LHCN-M2 (cell line): Measurements from ENCODE around the gene BCAR1. TPM values are rescaled to one million over a fixed set of nuclear protein-coding genes. Genes with fewer than 3 reads are reported as not detected.

ENCODE experiments used
- DNase-seq: peaks from one replicate; pipeline ENCODE4 v3.0.0-alpha.2; 2012; ENCODE audit warnings: low read depth
- total RNA-seq: library from RNA; depleted of rRNA; stranded (reverse); fragments of >200 nt; gene quantifications from 2 replicates; pipeline ENCODE4 v1.2.3, GENCODE V29; 2014

BCAR1 gene
- total RNA-seq, 1 experiment from 2014 or later: 67.9 TPM

DNA sequence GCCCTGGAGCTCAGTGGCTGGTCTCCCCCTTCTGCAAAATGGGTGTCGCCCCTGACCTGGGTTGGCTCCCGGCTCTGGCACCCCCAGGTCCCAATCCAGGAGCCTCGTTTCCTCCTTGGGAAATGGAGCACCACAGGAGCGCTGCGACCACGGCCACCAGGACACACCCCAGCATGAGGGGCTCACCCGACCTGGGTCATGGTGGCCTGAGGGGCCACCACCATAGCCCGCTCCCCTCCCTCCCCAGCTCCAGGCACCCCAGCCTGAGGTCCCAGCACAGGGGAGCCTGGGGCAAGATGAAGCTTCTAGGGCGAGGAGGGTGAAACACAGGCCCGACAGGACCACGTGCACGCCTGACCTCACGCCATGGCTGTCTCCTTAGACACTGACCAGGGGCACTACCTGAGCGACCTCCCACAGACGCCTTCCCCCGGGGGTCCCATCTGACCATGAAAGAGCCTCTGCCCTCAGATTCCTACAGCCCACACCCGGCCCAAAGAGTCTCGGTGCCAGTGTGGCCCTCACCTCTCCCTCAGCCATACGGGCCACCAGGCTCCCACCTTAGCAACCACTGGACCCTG lies 11.8 kb downstream of the BCAR1 start:
- DNase-seq: no peak

DNA sequence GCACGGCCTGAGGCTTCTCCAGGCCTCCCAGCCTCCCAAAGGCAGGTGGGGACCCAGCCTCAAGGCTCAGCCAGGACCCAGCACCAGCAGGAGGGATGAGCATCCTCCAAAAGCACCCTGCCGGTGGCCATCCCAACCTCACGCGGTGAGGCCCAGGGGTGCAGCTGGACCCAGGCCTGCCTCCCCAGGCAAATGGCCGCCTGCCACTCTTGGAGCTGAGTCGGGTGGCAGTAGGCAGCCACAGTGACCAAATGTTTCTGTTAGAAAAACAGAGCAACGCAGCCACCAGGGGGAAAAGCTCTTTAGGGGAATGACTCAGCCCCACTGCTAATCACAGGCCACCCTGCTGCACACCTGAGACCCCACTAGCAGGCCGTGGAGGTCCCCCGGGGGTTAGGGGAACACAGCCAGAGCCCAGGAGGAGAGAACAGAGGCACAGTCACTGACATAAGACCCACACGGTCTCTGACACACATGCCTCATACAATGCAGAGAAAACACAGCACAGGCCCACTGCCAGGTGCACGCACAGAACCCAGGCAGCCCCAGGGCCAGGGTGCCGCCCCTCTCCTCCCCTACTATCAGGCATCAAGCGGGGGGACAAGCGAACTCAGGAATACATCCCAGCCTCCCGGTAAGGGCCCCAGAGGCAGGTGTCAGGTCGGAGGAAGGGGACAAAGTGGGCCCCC lies 12.4 kb downstream of the BCAR1 start:
- DNase-seq: no peak

DNA sequence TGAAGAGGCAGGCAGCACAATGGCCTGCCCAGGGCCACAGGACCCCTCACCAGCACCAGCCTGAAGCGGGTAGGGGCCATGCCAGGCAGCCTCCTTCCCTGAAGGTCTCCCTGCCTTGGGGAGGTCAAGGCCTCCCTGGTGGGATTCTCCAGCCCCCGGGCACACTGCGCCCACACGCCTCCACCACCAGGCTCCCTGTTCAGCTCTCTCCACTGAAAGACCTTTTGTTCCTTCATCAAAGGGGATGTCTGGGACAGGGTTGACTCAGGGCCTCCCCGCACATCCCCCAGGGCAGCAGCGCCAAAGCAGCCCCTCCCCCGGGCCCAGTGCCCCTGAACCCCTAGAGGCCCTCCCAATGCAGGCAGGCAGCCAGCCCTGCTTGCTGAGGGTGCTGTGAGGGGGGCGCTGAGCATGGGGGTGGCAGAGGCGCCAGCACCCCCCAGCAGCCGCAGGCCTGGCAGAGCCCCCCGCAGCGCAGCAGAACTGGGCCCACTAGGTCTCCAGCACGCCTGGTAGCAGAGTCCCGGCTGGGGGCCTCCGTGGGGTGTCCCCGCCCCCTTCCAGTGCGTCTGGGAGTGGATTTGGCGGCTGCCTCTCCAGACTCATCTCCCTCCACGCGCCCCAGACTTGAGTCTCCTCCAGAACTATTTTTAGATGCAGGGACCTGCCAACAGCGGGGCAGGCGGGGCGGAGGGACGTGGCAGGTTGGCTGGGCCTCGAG lies 13.1 kb downstream of the BCAR1 start:
- DNase-seq: peak; percentile 69

DNA sequence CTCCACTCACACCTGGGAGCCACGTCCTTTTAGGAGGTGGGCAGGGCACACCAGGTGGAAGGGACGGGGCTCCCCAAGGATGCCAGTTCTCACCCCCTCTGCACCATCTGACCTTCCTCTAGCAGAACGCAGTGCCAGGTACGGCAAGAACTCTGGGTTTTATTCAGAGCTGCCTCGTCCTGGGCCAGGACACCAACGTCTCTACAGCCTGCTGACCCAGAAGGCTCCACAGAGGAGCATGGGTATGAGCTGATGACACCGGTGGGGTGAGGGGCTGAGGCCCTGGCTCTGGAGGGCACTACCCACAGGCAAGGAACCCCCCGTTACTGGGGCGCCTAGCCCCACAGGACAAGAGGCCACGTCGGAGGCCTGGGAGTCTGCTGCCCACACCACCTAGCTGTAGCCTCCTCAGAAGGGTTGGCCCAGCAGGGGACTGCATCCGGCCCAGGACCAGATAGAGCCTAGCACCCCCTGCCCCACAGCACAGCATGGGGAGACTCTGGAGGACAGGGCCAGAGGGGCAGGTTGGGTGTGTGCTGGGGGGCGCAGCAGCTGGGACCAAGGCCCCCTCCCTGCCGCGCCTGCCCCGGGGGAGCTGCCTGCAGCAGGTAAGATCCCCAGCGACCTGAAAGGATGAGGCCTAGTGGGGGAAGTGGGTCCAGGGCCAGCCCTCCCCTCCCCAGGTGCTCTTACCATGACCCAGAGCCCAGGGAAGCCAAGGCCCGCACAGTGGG lies 13.9 kb downstream of the BCAR1 start:
- no peak for DNase-seq

DNA sequence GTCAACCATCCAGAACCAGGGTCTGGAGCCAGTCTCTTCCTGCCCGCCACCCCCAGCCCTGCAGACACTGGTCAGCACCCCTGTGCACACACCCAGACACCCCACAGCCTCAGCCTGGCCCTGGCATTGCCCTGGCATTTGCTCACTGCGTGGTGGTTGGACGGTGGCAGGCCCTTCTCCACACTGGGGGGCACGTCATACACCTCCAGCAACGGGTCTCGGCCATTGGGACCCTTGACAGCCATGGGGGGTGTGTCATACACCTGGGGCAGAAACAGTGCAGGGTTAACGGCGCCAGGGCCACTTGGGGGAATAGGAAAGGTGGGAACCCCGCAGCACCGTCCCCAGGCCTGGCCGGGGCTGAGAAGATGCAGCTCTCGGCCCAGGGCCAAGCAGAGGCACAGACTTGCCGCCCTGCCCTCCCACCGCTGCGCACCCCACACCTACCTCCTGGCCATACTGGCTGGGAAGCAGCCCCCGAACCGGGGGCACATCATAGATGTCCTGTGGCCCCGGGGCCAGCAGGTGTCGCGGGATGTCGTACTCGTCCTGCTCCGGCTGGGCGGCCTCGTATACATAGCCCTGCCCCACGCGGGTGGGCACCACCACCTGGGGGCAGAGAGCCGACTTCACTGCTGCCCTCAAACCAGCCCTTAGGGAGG lies 14.6 kb downstream of the BCAR1 start:
- DNase-seq: no peak

DNA sequence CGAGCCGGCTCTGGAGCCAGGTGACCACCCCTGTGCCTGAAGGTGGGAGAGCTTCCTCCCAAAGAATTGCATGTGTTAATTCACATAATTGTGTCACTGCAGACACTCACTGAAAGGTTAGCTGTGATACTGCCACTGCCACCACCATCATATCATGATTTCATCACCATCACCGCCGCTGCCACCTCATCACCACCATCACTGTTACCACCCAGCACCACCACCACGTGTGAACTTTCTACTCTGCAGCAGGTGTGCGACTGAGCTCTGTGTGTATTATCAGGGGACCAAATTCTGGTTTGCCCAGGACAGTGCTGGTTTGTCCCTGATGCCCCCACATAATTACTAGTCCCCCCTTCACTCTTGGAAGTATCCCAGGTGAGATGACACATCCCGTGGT lies 15.2 kb downstream of the BCAR1 start:
- DNase-seq: no peak

DNA sequence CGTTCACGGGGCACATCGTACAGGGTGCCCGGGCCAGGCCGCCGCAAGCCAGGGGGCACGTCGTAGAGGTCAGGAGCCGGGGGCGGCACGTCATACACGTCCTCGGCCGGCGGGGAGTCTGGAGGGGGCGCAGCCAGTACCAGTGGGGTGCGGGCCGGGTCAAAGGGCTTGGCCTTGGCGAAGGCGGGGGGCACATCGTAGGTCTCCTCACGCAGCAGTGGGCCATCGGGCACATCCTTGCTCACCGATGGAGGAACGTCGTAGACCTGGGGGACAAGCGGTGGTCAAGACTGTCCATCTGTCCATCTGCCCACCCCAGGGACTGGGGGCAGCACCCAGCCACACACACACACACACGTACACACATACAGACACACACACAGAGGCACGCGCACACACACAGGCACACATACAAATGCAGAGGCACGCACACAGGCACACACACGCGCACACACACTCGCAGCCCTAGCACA lies 15.7 kb downstream of the BCAR1 start:
- no peak for DNase-seq

DNA sequence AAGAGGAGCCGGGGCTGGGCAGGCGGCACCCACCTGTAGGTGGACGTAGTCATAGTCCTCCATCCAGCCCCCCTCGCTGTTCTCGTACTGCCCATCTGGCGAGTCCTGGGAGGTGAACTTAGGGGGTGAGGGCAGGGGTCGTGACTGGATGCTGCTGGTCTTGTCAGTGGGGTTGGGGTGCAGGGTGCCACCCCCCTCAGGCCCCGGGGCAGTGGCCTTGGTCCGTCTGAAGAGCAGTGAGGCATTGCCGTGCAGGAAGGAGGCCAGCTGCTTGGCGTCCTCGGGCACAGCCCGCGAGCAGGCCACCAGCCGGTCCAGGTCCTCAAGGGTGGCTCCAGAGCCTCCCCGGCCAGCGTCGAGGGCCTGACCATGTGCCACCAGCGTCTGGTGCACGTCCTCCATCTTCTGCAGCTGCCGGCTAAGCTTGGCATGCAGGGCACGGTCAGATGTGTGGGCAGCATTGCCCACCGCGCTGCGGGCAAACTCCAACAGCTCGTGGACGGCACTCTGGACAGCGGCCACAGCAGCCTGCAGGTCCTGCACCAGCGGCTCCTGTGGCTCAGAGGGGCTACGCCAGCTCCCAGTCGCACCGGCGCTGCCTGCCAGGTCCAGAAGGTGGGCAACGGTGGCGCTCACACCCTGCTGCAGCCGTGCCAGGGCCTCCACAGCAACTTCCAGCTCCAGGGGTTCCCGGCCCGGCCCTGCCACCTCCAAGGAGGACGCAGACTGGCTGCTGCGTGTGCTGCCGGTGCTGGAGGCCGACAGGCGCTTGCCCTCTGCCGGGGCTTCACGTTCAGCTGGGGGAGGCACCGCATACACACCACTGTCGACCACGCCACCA lies 16.3 kb downstream of the BCAR1 start:
- DNase-seq: no peak

DNA sequence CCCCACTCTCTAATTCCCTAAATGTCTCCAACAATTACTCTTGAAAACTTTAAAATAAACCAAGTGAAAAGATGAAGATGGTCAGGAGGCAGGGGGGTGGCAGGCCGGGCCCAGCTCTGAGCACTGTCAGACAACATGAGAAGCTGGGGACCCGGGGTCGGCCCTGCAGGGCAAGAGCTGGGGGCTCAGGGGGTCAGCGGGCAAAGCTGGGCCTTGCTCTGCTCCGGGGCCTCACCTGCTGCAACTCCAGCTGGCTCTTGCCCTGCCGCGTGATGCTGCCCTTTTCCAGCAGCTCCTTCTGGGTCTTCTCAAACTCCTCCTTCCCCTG lies 17.8 kb downstream of the BCAR1 start:
- no peak for DNase-seq

DNA sequence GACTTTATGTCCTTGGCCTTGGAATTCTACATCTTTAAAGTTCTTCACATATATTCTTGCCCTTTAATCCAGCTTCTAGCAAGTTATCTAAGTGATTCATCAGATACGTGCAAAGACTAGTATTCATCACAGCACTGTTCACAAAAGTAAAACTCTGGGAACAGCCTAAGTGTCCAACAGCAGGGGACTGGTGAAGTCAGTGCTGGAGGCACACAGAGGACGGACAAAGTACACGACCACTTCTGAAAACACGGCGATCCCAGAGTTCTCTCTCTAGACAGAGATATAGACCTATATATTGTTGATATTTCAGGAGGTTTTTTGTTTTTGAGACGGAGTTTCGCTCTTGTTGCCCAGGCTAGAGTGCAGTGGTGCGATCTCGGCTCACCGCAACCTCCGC lies 19.9 kb downstream of the BCAR1 start:
- no peak for DNase-seq

DNA sequence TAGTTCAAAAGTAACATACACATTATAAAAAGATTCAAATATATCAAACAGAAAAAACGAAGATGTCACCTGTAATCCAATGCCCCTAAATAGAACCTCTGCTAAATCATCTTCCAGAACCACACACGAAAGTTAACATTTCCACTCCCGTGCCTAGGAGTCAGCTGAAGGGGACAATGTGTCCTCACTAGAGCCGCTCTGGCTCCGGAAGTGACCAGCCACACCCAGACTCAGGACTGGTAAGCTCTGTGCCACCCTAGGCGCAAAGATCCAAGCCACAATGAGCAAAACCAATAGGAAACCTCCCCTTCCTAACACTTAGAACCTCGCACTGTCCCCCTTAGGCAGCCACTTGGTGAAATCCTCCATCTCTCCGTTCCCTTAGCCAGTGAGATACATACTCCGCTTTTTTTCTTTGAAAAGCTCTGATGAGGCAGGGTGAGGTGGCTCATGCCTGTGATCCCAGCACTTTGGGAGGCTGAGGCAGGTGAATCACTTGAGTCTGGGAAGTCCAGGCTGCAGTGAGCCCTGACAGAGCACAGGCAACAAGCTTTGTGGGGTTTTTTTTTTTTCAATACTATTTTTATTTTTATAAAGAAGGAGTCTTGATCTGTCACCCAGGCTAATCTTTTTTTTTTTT lies 20.8 kb downstream of the BCAR1 start:
- no peak for DNase-seq

DNA sequence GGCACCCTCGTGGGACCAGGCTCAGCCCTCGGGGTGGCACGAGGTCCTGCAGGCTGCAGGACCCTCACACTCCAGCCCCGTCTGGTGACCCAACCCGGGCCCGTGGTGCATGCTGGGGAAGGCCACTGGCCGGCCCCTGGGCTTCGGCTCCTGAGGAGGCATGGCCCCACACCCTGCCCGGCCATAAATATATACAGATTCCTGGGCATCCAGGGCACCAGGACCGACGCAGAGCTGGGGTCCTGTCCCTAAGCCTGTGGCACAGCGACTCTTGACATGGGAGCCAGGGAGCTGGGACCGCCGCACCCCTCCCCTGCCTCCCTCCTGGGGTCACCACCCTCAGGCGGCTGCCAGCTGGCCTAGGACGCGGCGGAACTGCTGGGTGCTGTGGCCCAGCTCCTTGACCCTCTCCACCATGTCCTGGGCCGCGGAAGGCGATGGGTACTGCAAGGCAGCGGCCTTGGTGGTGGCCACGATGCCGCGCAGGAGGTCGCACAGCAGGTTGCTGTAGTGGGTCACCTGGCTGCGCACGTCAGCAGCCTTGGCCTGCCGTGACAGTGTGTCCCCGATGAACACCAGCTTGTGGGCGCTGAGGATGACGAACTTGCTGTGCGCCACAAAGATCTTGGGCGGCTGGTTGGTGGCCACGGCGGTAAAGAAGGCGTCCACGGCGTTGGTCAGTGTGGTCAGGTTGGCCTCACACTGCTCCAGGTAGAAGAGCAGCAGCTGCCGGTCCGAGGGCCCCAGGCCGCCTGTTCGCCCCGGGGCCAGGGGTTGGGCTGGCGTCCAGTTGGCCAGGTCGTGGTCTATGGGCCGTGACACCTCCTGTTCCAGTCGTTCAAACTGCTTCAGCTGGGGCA lies 22.0 kb downstream of the BCAR1 start:
- no peak for DNase-seq

DNA sequence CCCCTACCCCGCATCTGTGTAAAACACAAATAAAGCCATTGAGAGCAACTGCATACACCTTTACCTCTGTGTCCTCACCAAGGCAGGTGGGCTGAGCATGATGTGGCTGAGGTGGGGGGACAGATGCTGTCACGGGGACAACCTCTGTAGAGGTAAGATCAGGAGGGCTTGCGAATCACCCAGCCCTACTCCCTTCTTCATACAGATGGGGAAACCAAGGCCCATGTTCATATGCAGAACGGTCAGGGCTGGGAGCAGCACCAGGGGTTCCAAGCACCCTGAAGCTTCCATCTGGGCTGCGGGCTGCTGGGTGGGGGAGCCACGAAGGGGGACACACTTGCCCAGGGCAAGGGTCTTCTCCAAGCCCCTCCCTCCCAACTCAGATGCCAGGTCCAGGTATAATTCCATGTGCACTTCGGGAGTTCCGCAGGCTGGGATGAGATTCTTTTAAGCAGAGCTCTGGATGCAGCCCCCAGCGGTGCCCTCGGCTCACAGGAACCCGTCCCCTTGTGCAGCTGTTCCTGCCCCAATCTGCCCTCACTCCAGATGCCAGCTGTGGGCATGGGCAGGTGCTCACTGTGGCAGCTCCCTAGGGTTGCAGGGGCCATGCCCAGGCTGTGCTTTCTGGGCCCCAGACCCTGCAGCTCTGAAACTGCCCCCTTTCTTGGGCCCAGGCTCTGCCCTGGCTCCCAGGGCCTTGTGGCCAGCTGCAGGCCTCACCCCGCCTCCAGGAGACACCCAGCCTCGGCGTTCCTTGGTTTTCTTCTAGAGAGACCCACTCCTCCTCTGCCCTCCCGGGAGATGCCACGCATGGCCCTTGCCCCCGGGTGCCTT lies 23.1 kb downstream of the BCAR1 start:
- no peak for DNase-seq

DNA sequence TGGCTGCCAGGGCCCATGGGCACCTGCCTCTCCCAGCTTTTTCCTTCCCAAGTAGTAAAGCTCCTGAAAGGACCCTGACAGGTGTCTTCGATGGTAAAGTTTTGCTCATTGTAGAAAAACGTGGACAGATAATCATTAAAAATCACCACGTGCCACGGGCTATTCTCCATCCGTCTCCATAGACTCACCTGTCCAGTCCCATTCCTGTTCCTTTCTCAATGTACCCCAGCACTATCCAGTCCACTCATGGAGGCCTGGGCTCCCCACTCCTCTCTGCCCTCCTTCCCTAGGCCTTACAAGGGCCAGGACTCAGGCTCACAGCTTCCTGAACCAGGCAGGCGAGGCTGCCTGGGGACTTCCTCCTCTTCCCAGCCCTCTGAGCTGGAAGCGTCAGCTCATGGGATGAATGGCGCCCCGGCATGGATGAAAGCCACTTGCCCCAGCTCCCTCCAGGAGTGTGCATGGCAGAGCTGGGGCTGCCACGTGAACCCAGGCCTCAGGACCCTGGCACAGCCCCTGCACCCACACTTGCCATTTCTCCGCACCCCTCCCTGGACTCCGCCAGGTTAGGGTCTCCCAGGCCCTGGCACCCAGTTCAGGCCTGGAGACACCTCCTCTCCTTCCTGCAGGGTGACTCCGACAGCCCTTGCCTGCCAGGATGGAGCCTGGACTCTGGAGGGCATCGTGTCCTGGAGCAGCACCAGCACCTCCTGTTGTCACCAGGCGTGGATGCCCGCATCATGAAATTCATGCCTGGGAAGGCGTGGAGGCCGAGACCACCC lies 23.9 kb downstream of the BCAR1 start:
- DNase-seq: no peak

DNA sequence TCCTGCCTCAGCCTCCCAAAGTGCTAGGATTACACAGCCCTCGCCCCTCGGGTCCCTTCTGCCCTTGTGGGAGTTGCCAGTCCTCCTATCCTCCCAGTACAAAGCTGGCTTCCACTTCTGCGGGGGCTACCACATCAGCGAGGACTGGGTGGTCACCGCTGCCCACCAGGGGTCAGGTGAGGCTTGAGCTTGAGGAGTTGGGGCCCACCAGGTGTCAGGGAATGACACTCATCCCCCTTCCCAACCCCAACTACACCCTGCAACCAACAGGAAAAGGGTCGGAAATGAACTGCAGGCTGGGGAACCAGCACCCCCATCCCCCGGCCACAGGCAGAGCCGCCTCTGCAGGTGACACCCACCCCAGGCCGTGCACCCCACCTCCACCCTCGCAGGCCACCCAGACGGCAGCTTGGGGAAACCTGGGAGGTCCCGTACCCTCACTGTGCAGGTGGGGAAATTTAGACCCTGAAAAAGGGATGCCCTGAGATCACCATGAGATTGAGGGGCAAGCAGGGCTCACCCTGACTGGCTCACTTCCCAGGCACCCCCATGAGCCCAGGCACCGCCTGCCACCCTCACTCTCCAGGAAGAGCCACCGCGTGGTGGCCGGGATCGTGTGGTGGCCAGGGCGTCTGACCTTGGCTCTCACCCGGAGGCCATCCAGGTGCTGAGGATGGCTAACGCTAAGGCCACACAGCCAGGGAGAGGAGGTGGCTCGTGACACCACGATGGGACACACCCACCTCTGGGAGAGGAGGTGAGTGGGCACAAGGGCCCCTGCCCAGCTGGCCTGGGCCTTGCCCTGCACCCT lies 24.7 kb downstream of the BCAR1 start:
- no peak for DNase-seq

DNA sequence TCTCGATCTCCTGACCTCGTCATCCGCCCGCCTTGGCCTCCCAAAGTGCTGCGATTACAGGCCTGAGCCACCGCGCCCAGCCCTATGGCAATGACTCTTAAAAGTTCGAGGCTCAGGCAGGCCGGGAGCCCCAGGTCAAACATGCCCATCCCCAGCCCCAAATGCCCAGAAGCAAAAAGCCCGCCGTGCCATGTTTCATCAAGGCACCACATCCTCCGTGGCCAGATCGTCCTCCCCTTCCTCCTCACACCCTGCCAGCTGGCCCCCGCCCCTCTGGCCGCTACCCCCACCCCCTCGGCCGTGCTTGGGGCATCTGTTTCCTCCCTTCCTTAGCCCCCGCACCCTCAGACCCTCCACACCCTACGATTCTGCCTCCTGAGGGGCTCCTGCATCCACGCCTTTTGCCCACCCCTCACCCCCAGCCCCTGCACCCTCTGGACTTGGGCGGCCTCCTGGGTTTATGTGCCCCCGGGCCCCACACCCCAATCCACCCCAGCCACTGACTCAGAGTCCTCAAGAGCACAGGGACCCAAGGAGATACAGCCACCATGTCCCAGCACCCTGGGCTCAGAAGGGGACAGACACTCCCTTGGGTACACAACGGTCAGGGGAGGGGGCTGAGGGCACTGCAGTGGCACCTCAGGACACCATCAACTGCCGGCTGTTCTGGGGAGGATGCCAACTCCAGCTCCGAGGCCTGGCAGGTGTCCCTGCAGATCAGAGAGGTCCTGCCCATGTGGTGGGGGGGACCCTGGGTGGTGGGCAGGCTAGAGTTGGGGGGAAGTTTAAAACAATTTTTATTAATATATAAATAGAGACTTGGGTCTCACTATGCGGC lies 25.5 kb downstream of the BCAR1 start:
- DNase-seq: no peak
